Measurements from ENCODE around the gene CCDC195. TPM values are rescaled to one million over a fixed set of nuclear protein-coding genes. Genes with fewer than 3 reads are reported as not detected.

Gene CCDC195
- total and polyA plus RNA-seq, 12 donors: not detected

- 84 to 88% (median 87%) methylated on average over 1 of the region's 1 CpG for WGBS, 4 donors
Observed at GRCh38 chr2:224736227-224736626, 20.1 kb upstream of the CCDC195 start.

GRCh38 chr2:224734949-224735348, 18.8 kb upstream of the CCDC195 start:
- Histone ChIP-seq H3K4me3 (no peak overlapping the region), H3K9me3 (replicated peaks in 1 of 3) (no peaks in the 10 kb centered on the region), H3K4me1 (replicated peaks in 1 of 2) (no peaks in the 10 kb centered on the region), H3K36me3 (replicated peaks in 1 of 2) (no peaks in the 10 kb centered on the region), H3K27ac (no peak overlapping the region), H3K27me3 (no peaks in the 10 kb centered on the region)
- intact Hi-C loops (cut with DNase I): no loop called here
- WGBS, 4 donors: 65 to 76% (median 75%) methylated on average over 1 of the region's 1 CpG
- no peak for TF ChIP-seq POLR2A (IDR thresholded peaks at IDR 0.05)
- no peak for TF ChIP-seq CTCF (IDR thresholded peaks at IDR 0.05)
- DNase-seq: no peak

More at GRCh38 chr2:224736227-224736626, 20.1 kb upstream of the CCDC195 start:
- no peaks in the 10 kb centered on the region for H3K4me1 ChIP-seq (replicated peaks in 1 of 2)
- TF ChIP-seq POLR2A (IDR thresholded peaks at IDR 0.05): no peak
- TF ChIP-seq CTCF (IDR thresholded peaks at IDR 0.05): no peak
- no peaks in the 10 kb centered on the region for H3K36me3 ChIP-seq (replicated peaks in 1 of 2)
- H3K9me3 ChIP-seq (replicated peaks in 1 of 3): no peaks in the 10 kb centered on the region
- DNase-seq: no peak
- H3K4me3 ChIP-seq: no peak overlapping the region
- intact Hi-C loops (cut with DNase I): no loop called here
- H3K27me3 ChIP-seq: no peaks in the 10 kb centered on the region
- H3K27ac ChIP-seq: no peak overlapping the region

DNA sequence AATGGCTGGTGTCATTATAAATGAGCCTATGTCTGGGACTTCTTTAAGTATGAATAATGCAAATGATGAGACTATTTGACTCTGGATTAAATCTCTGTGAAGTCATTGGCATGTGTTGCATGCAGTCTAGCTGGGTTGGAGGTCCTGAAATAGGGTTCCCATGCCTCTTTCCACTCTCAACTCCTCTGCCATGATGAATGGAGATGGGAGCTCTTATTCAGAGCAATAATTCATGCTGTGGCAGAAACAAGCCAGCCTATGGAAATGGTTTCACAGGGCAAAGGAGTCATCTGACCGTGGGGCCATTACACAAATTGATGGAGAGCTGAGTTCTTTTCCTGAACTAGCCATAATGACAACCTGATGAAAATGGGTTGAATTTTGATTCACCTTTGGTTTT, 15.5 kb upstream of the CCDC195 start:
- TF ChIP-seq POLR2A (IDR thresholded peaks at IDR 0.05) (no peak), CTCF (IDR thresholded peaks at IDR 0.05) (no peak)
- 57 to 73% (median 60%) methylated on average over 1 of the region's 1 CpG for WGBS, 4 donors
- Histone ChIP-seq H3K27ac (no peak overlapping the region), H3K4me3 (no peak overlapping the region), H3K4me1 (replicated peaks in 1 of 2) (no peaks in the 10 kb centered on the region), H3K27me3 (no peaks in the 10 kb centered on the region), H3K36me3 (replicated peaks in 1 of 2) (no peaks in the 10 kb centered on the region), H3K9me3 (replicated peaks in 1 of 3) (no peaks in the 10 kb centered on the region)
- no peak for DNase-seq
- intact Hi-C loops (cut with DNase I): no loop called here

DNA sequence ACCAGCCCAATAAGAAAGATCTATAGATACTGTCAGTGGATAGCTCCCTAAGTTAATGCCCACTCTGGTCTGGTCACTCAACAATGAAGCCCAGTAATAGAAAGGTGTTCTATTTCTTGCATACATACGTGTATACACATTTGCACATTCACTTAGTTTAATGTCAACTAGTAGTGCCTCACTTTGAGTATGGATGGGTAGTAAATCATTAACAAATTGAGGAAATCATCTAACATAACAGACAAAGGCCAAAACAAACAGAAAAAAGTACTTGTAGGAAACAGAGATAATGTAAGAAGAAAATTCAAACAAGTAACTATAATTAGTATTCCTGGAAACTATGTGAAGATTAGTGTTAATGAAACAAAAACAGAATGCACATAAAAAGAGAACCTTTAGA, 13.3 kb upstream of the CCDC195 start:
- H3K9me3 ChIP-seq (replicated peaks in 1 of 3): no peaks in the 10 kb centered on the region
- WGBS, 4 donors: 60 to 71% (median 70%) methylated on average over 1 of the region's 1 CpG
- H3K27me3 ChIP-seq: no peaks in the 10 kb centered on the region
- H3K36me3 ChIP-seq (replicated peaks in 1 of 2): no peaks in the 10 kb centered on the region
- no peak overlapping the region for H3K27ac ChIP-seq
- H3K4me1 ChIP-seq (replicated peaks in 1 of 2): no peaks in the 10 kb centered on the region
- H3K4me3 ChIP-seq: no peak overlapping the region
- TF ChIP-seq CTCF (IDR thresholded peaks at IDR 0.05): no peak
- TF ChIP-seq POLR2A (IDR thresholded peaks at IDR 0.05): no peak
- intact Hi-C loops (cut with DNase I): no loop called here
- DNase-seq: no peak

Data from adrenal gland (tissue), 12 donors.